Heart left ventricle (tissue), 13 donors: Measurements from ENCODE around the gene TTK.

Experiments
- CTCF ChIP-seq, 12 donors: fragments of 200-600 bp; sonication (generic) in 4 of 12; IDR thresholded peaks; one replicate each; pipeline versions ENCODE4 v1.5.0 to v1.8.0; 2018 to 2022; ENCODE audit warnings: antibody characterized with exemption in 12 of 12, mild to moderate bottlenecking in 5 of 12
- POLR2A ChIP-seq, 2 donors: fragments of 450-650 bp; IDR thresholded peaks; one replicate each; pipeline ENCODE4 v1.6.1; 2017; ENCODE audit warnings: antibody characterized with exemption in 2 of 2, mild to moderate bottlenecking in 2 of 2, moderate library complexity in 2 of 2
- donor health status: ischemic (EF 13 %, LVEDD 7.1; RV severe dilation, severe dysfunction).
- donor health status: DM: no; HTN: yes; CAD: no.
- donor health status: DM: no; HTN: no; CAD: no.
- donor health status: ischemic (EF 25% LVEDD 6.9; RV normal size, moderate dysfunction).
- donor health status: ischemic (EF 25% LVEDD 5.7; RV mildly dilated, moderate dysfunction).
- donor health status: ischemic (EF 35%, LVEDD 5.7; RV mildly dilated, moderate dysfunction).
- donor health status: nonischemic (EF 11% LVEDD 7.7; RV severe dilation, severe dysfunction).
- donor health status: DM: yes; HTN: yes; CAD: no.
- donor health status: PGD.
- donor health status: ischemic (EF 29% LVEDD 5.4; RV normal size, mild dysfunction).
- donor health status: nonischemic (EF 23%, LVEDD 6.1; RV moderate dilation, normal function).

- no peak for TF ChIP-seq CTCF (IDR thresholded peaks at IDR 0.05)
- no peak for TF ChIP-seq POLR2A (IDR thresholded peaks at IDR 0.05)
These were observed 87.1 kb downstream of the TTK start for GRCh38 chr6:80091506-80091905.
